GM18909 (cell line): ENCODE data around the gene OGDHL.
A peak's percentile ranks its signal among the peaks of the same experiment; 100 is the strongest.
"Not testable (repeated sequence)": the region's sequence is repeated elsewhere in the genome, so short reads cannot be mapped to it uniquely, and the experiment has no call there.

Experiments used
- ATAC-seq: cut with Tn5 transposase; IDR thresholded peaks from one replicate; pipeline ENCODE4 v1.9.1; 2021; ENCODE audit warnings: mild to moderate bottlenecking; ENCODE audit not compliant: unreplicated experiment, poor library complexity

Gene OGDHL

DNA sequence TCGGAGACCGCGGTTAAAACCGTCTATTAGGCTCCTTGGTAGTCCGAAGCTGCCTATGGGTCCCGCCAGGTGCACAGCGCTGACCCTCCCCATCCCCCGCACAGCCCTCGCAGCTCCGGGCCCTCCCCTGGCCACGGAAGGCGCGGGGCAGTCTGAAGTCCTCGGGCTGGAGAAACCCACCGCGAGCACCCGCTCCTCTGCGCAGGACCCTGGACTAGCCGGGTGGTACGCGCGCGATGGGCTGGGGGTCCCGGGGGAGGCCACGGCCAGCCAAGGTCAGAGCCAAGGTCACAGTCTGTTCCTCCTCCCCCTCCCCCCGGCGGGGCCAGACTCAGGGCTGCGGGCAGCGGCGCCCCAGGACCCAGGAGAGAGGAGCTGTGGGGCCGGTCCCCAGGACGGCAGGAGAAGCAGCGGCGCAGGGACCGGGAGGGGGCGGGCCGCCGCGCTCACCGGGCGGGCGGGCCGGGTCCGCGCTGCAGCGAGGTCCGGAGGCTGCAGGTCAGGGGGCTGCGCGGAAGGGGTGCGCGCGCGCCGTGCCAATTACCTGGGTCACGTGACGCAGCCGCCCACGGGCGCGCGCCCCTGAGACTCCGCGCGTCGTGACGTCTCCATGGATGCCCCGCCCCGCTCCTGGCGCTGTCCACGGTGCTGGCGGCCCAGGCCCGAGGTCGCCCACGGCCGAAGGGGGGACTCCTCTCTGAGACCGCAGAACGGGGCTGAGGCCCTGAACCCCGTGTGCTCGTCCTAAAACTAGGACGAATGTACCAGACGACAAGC, at the start of gene OGDHL:
TSS of gene OGDHL (minus strand) at position 535 of the 777 bp plus-strand sequence. CDS start 3,731 bp downstream, outside the sequence.
- peak; percentile 81 for ATAC-seq

GRCh38 chr10:49803988-49804387, 41.9 kb upstream of the OGDHL start:
- no peak for ATAC-seq

GRCh38 chr10:49798275-49798674, 36.2 kb upstream of the OGDHL start:
- no peak for ATAC-seq

DNA sequence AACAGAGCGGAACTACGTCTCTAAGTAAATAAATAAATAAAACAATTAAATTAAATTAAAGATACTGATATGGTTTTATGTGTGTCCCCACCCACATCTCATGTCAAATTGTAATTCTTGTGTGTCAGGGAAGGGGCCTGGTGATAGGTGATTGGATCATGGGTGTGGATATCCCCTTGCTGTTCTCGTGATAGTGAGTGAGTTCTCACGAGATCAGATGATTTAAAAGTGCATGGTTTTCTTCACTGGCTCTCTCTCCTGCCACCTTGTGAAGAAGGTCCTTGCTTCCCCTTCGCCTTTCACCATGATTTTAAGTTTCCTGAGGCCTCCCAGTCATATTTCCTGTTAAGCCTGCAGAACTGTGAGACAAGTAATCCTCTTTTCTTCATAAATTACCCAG, 29.0 kb upstream of the OGDHL start:
- ATAC-seq: no peak

DNA sequence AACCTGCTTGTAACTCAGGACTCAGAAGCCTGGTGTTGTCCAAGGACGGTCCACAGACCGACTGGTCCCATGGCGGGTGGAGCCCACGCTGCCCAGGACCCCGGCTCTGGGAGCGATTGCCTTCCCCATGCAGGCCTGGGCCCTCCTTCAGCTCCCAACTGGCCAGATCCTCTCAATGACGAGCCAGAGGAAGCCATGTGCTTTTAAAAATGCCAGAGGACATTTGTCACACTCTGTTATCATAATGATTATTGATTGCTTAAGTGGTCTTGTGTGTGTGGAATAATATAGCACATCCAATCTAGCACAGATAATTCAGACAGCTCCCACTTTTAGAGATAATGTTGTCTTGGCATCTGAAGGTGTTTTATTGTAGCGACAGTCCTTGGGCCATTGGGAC, 22.6 kb upstream of the OGDHL start:
- ATAC-seq: no peak

DNA sequence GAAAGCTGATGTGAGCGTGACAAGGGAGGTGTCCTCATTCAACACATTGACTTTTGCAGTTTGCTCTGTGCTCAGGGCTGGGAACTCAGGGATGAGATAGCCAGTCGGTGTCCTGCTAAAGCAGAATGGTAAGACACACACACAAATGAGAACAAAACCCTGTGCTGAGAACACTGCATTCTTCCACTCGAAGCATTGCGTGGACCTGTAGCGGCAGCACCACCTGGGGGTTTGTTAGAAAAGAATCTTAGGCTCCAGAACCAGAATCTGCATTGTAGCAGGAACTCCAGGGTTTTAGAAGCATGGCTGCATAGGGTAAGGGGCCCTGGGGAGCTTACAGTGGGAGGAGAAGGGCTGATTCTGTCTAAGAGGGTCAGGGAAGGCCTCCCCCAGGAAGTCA, 21.5 kb upstream of the OGDHL start:
- ATAC-seq: no peak

GRCh38 chr10:49781247-49781646, 19.1 kb upstream of the OGDHL start:
- ATAC-seq: no peak

GRCh38 chr10:49778197-49778596, 16.1 kb upstream of the OGDHL start:
- no peak for ATAC-seq

GRCh38 chr10:49776851-49777250, 14.7 kb upstream of the OGDHL start:
- ATAC-seq: no peak

DNA sequence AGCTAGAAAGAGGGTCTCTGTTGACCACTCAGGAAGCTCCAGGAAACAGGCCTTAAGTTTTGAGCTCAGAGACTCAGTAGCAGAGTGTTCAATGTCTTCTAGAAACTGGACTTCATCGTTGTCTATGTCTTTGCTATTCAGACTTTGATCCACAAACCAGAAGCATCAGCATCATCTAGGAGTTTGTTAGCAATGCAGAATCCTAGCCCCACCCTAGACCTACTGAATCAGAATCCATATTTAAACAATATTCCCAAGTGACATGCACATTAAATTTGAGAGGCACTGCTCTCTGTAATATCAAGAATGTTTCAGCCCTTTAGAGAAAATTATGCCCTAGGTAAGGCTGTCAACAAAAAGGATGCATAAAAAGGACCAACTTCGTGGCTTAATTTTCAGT, 12.9 kb upstream of the OGDHL start:
- ATAC-seq: no peak

DNA sequence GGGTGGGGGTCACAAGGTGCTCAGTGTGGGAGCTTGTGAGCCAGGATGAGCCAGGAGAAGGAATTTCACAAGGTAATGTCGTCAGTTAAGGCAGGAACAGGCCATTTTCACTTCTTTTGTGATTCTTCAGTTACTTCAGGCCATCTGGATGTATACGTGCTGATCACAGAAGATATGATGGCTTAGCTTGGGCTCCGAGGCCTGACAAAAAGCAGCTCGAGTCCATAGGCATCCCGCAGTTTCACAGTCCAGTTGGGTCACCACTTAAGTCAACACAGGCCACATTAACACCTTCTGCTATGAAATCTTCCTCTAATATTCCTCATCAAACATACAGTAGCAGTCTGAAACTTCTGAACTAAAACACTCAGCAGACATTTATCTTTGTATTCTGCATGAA, 10.8 kb upstream of the OGDHL start:
- not testable (repeated sequence) for ATAC-seq

DNA sequence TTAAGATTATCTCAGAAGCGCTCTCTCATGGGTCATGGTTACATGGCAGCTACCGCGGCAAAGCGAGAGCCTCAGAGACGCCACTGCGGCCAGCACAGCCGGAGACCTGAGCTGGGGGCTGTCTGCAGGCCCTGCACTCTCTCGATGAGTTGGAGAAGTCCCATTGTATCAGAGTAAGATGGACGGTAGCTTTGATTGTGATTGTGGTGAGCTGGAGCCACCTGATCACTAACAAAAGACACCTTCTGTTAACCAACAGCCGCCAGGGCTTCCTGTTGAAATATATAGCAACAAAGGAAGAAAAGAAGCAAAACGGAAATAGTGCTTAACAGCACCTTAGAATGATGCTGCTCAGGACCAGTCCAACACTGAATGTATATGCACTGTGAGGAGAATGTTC, 8.9 kb upstream of the OGDHL start:
- ATAC-seq: not testable (repeated sequence)

DNA sequence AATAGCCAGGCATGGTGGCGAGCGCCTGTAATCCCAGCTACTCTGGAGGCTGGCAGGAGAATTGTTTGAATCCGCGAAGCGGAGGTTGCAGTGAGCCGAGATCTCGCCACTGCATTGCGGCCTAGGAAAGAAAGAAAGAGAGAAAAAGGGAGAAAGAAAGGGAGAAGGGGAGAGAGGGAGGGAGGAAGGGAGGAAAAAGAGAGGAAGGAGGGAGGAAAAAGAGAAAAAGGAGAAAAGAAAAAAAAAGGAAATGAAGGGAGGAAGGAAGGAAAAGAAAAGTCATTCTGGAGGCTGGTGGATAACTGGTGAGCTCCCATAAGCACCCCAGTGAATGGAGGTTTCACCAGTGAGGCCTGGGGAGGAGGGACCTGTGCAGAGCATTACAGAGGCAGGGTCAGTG, 7.6 kb upstream of the OGDHL start:
- no peak for ATAC-seq

GRCh38 chr10:49768731-49769130, 6.6 kb upstream of the OGDHL start:
- no peak for ATAC-seq

GRCh38 chr10:49768329-49768728, 6.2 kb upstream of the OGDHL start:
- no peak for ATAC-seq

GRCh38 chr10:49767752-49768151, 5.6 kb upstream of the OGDHL start:
- ATAC-seq: no peak

DNA sequence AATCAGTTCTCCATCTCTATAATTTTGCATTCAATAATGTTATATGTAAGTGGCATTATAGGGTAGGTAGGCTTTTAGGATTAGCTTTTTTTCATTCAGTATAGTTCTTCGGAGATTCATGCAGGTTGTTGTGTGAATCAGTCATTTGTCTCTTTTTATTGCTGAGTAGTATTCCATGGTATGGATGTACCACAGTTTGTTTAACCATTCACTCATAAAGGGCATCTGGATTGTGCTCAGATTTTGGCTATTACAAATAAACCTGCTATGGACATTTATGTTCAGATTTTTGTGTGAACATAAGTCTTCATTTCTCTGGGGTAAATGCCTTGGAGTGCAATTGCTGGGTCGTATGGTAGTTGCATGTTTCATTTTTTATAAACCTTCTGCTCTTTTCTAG, 4.4 kb upstream of the OGDHL start:
- no peak for ATAC-seq

DNA sequence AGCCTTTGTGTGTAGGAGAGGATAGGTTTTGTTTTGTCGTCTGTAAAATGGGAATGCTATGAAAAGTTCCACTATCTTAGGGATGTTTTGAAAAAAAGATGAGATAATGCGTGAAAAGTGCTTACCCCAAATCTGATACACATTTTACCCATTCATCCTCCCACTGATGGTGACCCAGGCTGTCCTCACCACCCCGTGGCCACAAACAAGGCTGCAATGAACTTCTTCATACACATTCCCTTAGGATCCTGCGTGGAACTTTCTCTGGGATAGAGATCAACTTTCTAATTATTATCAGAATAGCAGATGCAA, 399 bp upstream of the OGDHL start:
- no peak for ATAC-seq

- no peak for ATAC-seq
Observed at GRCh38 chr10:49761201-49761788, 828 bp downstream of the OGDHL start.

GRCh38 chr10:49760789-49761188, 1.3 kb downstream of the OGDHL start:
- ATAC-seq: no peak

DNA sequence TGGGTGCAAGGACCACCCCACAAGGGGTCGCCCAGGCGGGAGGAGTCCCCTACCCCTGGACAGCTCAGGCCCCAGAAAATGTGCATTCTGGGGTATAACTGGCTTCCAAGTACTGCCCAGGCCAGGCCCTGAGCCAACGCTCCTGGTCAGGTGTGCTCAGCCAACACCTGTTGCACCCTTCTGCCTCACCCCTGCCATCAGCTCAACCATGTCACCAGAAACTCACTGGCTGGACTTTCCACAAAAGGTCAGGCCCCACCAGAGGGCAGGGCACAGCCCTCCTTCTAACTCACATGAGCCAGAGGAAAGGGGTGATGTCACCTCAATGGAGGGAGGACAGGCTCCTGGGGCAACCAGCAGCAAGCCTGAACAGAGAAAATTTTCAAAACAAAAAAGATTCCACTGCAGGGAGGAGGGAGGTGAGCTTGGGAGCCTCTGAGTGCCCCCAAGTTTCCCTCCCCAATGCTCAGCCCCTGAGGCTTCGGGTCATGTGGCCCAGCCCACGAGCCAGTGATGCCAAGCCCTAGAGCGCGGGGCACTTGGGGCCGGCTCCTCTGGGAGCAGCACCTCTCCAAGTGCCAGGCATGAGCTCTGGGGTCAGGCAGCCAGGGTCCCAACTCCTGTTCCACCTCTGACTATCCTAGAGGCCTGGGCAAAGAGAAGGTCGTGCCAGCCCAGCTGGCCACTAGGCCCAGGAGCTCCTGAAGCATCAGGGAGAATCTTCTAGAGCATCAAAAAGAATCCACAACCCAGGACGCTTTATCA, 2.2 kb downstream of the OGDHL start:
- no peak for ATAC-seq
